Measurements from ENCODE around the gene CXCL3. TPM values are rescaled to one million over a fixed set of nuclear protein-coding genes. Genes with fewer than 3 reads are reported as not detected.

CXCL3 gene
- total and polyA plus RNA-seq, 4 donors, result 0.07 to 0.96 (median 0.63) TPM

- no peak overlapping the region for H3K4me3 ChIP-seq (ENCODE audit: low read depth in 1 of 3, low read length in 3 of 3)
- TF ChIP-seq FOXA2 (IDR thresholded peaks at IDR 0.05) (no peak), JUND (IDR thresholded peaks at IDR 0.05) (no peak), HNF4A (conservative IDR thresholded peaks at IDR 0.05) (no peak), ZBTB33 (IDR thresholded peaks at IDR 0.05) (no peak), CTCF (IDR thresholded peaks at IDR 0.05; ENCODE audit: low read depth, low read length, missing input control) (no peak), YY1 (IDR thresholded peaks at IDR 0.05) (no peak), RAD21 (IDR thresholded peaks at IDR 0.05) (no peak), ATF3 (IDR thresholded peaks at IDR 0.05) (no peak), GABPA (IDR thresholded peaks at IDR 0.05 in 1 of 2, conservative IDR thresholded peaks at IDR 0.05 in 1 of 2) (no peak), EGR1 (IDR thresholded peaks at IDR 0.05; ENCODE audit: low read depth in 2 of 2) (no peak), RXRA (IDR thresholded peaks at IDR 0.05) (no peak), HNF4G (IDR thresholded peaks at IDR 0.05) (no peak), SP1 (IDR thresholded peaks at IDR 0.05) (no peak), REST (IDR thresholded peaks at IDR 0.05) (no peak), MAX (IDR thresholded peaks at IDR 0.05) (no peak)
- peaks cover 0 to 6% (median 0%) of the 10 kb centered on the region in 4 donors for H3K9me3 ChIP-seq (ENCODE audit: control insufficient read depth in 4 of 4, low read length in 3 of 4)
- no peaks in the 10 kb centered on the region for H3K4me1 ChIP-seq (ENCODE audit: control insufficient read depth in 4 of 4, insufficient read depth in 4 of 4, low read length in 3 of 4)
- 53% methylated on average over 1 of the region's 1 CpG for WGBS
- no peak overlapping the region for H3K9ac ChIP-seq (ENCODE audit: low read depth in 1 of 2, low read length in 2 of 2)
- H3K27ac ChIP-seq (ENCODE audit: low read depth in 1 of 2, low read length in 2 of 2), result no peak overlapping the region
- no peak for DNase-seq (ENCODE audit: low spot score)
- H3K27me3 ChIP-seq (ENCODE audit: control insufficient read depth in 4 of 4, insufficient read depth in 4 of 4, low read length in 3 of 4), result no peaks in the 10 kb centered on the region
- H3K36me3 ChIP-seq (ENCODE audit: control insufficient read depth in 4 of 4, insufficient read depth in 3 of 4, low read depth in 1 of 4, low read length in 3 of 4), result no peaks in the 10 kb centered on the region
Observed at GRCh38 chr4:74047152-74047551, 8.7 kb upstream of the CXCL3 start.

GRCh38 chr4:74045772-74046171 lies 7.3 kb upstream of the CXCL3 start:
- Histone ChIP-seq H3K9me3 (ENCODE audit: control insufficient read depth in 4 of 4, low read length in 3 of 4) (peaks cover 0 to 6% (median 0%) of the 10 kb centered on the region in 4 donors), H3K36me3 (ENCODE audit: control insufficient read depth in 4 of 4, insufficient read depth in 3 of 4, low read depth in 1 of 4, low read length in 3 of 4) (no peaks in the 10 kb centered on the region), H3K9ac (ENCODE audit: low read depth in 1 of 2, low read length in 2 of 2) (no peak overlapping the region), H3K27me3 (ENCODE audit: control insufficient read depth in 4 of 4, insufficient read depth in 4 of 4, low read length in 3 of 4) (no peaks in the 10 kb centered on the region), H3K4me3 (ENCODE audit: low read depth in 1 of 3, low read length in 3 of 3) (no peak overlapping the region), H3K27ac (ENCODE audit: low read depth in 1 of 2, low read length in 2 of 2) (no peak overlapping the region), H3K4me1 (ENCODE audit: control insufficient read depth in 4 of 4, insufficient read depth in 4 of 4, low read length in 3 of 4) (no peaks in the 10 kb centered on the region)
- DNase-seq (ENCODE audit: low spot score), result no peak
- 89% methylated on average over 2 of the region's 2 CpGs for WGBS
- TF ChIP-seq FOXA2 (IDR thresholded peaks at IDR 0.05) (no peak), RXRA (IDR thresholded peaks at IDR 0.05) (no peak), HNF4G (IDR thresholded peaks at IDR 0.05) (no peak), EGR1 (IDR thresholded peaks at IDR 0.05; ENCODE audit: low read depth in 2 of 2) (no peak), GABPA (IDR thresholded peaks at IDR 0.05 in 1 of 2, conservative IDR thresholded peaks at IDR 0.05 in 1 of 2) (no peak), TAF1 (conservative IDR thresholded peaks at IDR 0.05) (no peak), ZBTB33 (IDR thresholded peaks at IDR 0.05) (no peak), SP1 (IDR thresholded peaks at IDR 0.05) (no peak), REST (IDR thresholded peaks at IDR 0.05) (no peak), HNF4A (conservative IDR thresholded peaks at IDR 0.05) (no peak), JUND (IDR thresholded peaks at IDR 0.05) (no peak), NR2F2 (IDR thresholded peaks at IDR 0.05) (no peak), RAD21 (IDR thresholded peaks at IDR 0.05) (no peak)

All from liver (tissue), 9 donors.